Mammary epithelial cell (primary cell): Measurements from ENCODE around the gene DNER.

Experiments used
- CTCF ChIP-seq, 2 donors: IDR thresholded peaks in 1 of 2; conservative IDR thresholded peaks in 1 of 2; 2 replicates each; pipeline ENCODE4 v1.5.1; 2011 to 2012; ENCODE audit warnings: inconsistent platforms in 2 of 2, low read length in 2 of 2, mild to moderate bottlenecking in 2 of 2, control low read depth in 1 of 2, low read depth in 1 of 2; ENCODE audit not compliant: insufficient read depth in 1 of 2; ENCODE audit errors: extremely low read depth in 1 of 2
- EZH2 ChIP-seq: IDR thresholded peaks from 2 replicates; pipeline ENCODE4 v1.6.1; 2012; ENCODE audit warnings: low read length, inconsistent platforms, borderline replicate concordance

GRCh38 chr2:229463841-229464346 lies 250.5 kb downstream of the DNER start:
- TF ChIP-seq CTCF (conservative IDR thresholded peaks at IDR 0.05 in 1 of 2, IDR thresholded peaks at IDR 0.05 in 1 of 2; ENCODE audit: extremely low read depth in 1 of 2, insufficient read depth in 1 of 2, low read depth in 1 of 2, low read length in 2 of 2) (no peak), EZH2 (no peak)
